Measurements from ENCODE around the gene OLFM3. TPM values are rescaled to one million over a fixed set of nuclear protein-coding genes. Genes with fewer than 3 reads are reported as not detected.

Gene OLFM3
- total RNA-seq, 4 donors from 2014 or later, result not detected

GRCh38 chr1:101959456-101959855 lies 37.3 kb downstream of the OLFM3 start:
- intact Hi-C loops (cut with DNase I), result no loop called here
- Histone ChIP-seq H3K9me3 (no peaks in the 10 kb centered on the region), H3K4me1 (no peaks in the 10 kb centered on the region), H3K36me3 (no peaks in the 10 kb centered on the region), H3K27me3 (no peaks in the 10 kb centered on the region), H3K4me3 (no peak overlapping the region), H3K27ac (no peak overlapping the region)
- 74 to 81% methylated on average over 3 of the region's 3 CpGs for WGBS, 2 donors
- no peak for DNase-seq
- no peak for TF ChIP-seq POLR2A (IDR thresholded peaks at IDR 0.05)
- TF ChIP-seq CTCF (IDR thresholded peaks at IDR 0.05), result no peak

- Histone ChIP-seq H3K27ac (no peak overlapping the region), H3K4me1 (no peaks in the 10 kb centered on the region), H3K4me3 (no peak overlapping the region), H3K36me3 (no peaks in the 10 kb centered on the region), H3K27me3 (no peaks in the 10 kb centered on the region), H3K9me3 (no peaks in the 10 kb centered on the region)
- intact Hi-C loops (cut with DNase I), result no loop called here
- no peak for DNase-seq
- TF ChIP-seq POLR2A (IDR thresholded peaks at IDR 0.05), result no peak
Measured at GRCh38 chr1:101957771-101958170, 39.0 kb downstream of the OLFM3 start.

- Histone ChIP-seq H3K4me3 (no peak overlapping the region), H3K27ac (no peak overlapping the region), H3K36me3 (no peaks in the 10 kb centered on the region), H3K9me3 (no peaks in the 10 kb centered on the region), H3K27me3 (no peaks in the 10 kb centered on the region), H3K4me1 (no peaks in the 10 kb centered on the region)
- intact Hi-C loops (cut with DNase I), result no loop called here
- TF ChIP-seq POLR2A (IDR thresholded peaks at IDR 0.05) (no peak), CTCF (IDR thresholded peaks at IDR 0.05) (no peak)
- 59 to 64% methylated on average over 1 of the region's 1 CpG for WGBS, 2 donors
- DNase-seq, result no peak
Measured at GRCh38 chr1:101953623-101954022, 43.1 kb downstream of the OLFM3 start.

GRCh38 chr1:101945884-101946283 lies 50.8 kb downstream of the OLFM3 start:
- Histone ChIP-seq H3K27ac (no peak overlapping the region), H3K27me3 (no peaks in the 10 kb centered on the region), H3K36me3 (no peaks in the 10 kb centered on the region), H3K9me3 (no peaks in the 10 kb centered on the region), H3K4me1 (no peaks in the 10 kb centered on the region), H3K4me3 (no peak overlapping the region)
- no peak for DNase-seq
- intact Hi-C loops (cut with DNase I), result no loop called here
- 52 to 83% methylated on average over 1 of the region's 1 CpG for WGBS, 2 donors
- TF ChIP-seq CTCF (IDR thresholded peaks at IDR 0.05) (no peak), POLR2A (IDR thresholded peaks at IDR 0.05) (no peak)

- no peak for DNase-seq
- intact Hi-C loops (cut with DNase I), result no loop called here
- no peaks in the 10 kb centered on the region for H3K9me3 ChIP-seq
- TF ChIP-seq CTCF (IDR thresholded peaks at IDR 0.05), result no peak
- TF ChIP-seq POLR2A (IDR thresholded peaks at IDR 0.05), result no peak
- H3K4me1 ChIP-seq, result no peaks in the 10 kb centered on the region
- no peak overlapping the region for H3K4me3 ChIP-seq
- 54 to 66% methylated on average over 3 of the region's 3 CpGs for WGBS, 2 donors
- H3K27me3 ChIP-seq, result no peaks in the 10 kb centered on the region
- H3K27ac ChIP-seq, result no peak overlapping the region
- no peaks in the 10 kb centered on the region for H3K36me3 ChIP-seq
Measured at GRCh38 chr1:101943237-101943636, 53.5 kb downstream of the OLFM3 start.

GRCh38 chr1:101942516-101943193 lies 54.1 kb downstream of the OLFM3 start:
- no peak for TF ChIP-seq POLR2A (IDR thresholded peaks at IDR 0.05)
- TF ChIP-seq CTCF (IDR thresholded peaks at IDR 0.05), result no peak
- Histone ChIP-seq H3K4me1 (no peaks in the 10 kb centered on the region), H3K4me3 (no peak overlapping the region), H3K27me3 (no peaks in the 10 kb centered on the region), H3K9me3 (no peaks in the 10 kb centered on the region), H3K36me3 (no peaks in the 10 kb centered on the region), H3K27ac (no peak overlapping the region)
- DNase-seq, result no peak
- intact Hi-C loops (cut with DNase I), result no loop called here
- 36 to 46% methylated on average over 3 of the region's 3 CpGs for WGBS, 2 donors

Data from esophagus squamous epithelium (tissue), 5 donors.